ENCODE measurements around the gene CTNND2. TPM values are rescaled to one million over a fixed set of nuclear protein-coding genes. Genes with fewer than 3 reads are reported as not detected.

Gene CTNND2
- total RNA-seq, 1 donor from 2014 or later, result 40.0 TPM

DNA sequence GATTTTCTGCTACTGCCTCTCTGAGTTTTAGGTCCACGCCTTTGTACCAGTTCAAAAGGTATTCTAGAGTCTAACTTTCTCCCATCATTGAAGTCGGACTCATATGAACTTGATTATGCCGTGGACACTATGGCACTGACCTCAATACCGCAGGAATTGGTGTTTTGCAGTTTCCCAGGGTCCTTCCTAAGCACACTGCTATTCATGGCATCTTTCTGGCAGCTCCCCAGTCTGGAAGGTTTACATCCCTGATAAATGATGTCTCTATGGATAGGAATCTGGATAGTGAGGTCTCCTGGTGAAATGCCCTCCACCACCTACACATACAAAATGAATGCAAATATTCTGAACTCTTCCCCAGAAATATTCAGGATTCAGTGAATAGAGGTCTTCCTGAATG is 422.2 kb downstream of the CTNND2 start:
- TF ChIP-seq, protein P1, sequence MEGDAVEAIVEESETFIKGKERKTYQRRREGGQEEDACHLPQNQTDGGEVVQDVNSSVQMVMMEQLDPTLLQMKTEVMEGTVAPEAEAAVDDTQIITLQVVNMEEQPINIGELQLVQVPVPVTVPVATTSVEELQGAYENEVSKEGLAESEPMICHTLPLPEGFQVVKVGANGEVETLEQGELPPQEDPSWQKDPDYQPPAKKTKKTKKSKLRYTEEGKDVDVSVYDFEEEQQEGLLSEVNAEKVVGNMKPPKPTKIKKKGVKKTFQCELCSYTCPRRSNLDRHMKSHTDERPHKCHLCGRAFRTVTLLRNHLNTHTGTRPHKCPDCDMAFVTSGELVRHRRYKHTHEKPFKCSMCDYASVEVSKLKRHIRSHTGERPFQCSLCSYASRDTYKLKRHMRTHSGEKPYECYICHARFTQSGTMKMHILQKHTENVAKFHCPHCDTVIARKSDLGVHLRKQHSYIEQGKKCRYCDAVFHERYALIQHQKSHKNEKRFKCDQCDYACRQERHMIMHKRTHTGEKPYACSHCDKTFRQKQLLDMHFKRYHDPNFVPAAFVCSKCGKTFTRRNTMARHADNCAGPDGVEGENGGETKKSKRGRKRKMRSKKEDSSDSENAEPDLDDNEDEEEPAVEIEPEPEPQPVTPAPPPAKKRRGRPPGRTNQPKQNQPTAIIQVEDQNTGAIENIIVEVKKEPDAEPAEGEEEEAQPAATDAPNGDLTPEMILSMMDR (conservative IDR thresholded peaks at IDR 0.05), result no peak
- Mint-ChIP-seq H3K27ac (ENCODE audit: unreplicated experiment) (no peak overlapping the region), H3K4me1 (peaks cover 7% of the 10 kb centered on the region), H3K4me3 (no peak overlapping the region), H3K27me3 (ENCODE audit: low read depth) (no peaks in the 10 kb centered on the region), H3K36me3 (ENCODE audit: low read depth) (peaks cover 6% of the 10 kb centered on the region), H3K9me3 (peaks cover 8% of the 10 kb centered on the region)
- no peak for DNase-seq (ENCODE audit: low read depth, low spot score)

DNA sequence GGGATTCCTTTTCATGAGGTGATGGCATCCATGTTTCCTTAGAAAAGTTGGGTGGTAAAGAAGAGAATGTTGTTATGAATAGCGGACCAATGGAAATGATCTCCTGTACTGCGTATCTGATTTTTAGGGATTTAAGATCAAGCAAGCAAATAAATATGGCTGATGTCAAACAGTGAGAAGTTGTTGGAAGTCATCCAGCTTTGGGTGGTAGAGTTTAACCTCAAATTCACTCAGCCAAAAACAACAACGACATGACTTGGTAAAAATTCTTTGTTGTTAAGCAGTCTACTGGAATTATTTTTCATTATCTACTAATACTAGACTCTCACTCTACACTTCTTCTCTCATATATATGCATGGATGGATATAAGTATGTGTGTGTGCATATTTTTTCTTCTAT is 426.5 kb downstream of the CTNND2 start:
- peaks cover 6% of the 10 kb centered on the region for H3K36me3 Mint-ChIP-seq (ENCODE audit: low read depth)
- TF ChIP-seq, protein P1 (conservative IDR thresholded peaks at IDR 0.05), result no peak
- no peak for DNase-seq (ENCODE audit: low read depth, low spot score)
- H3K4me1 Mint-ChIP-seq, result peaks cover 9% of the 10 kb centered on the region
- no peaks in the 10 kb centered on the region for H3K27me3 Mint-ChIP-seq (ENCODE audit: low read depth)
- peaks cover 5% of the 10 kb centered on the region for H3K9me3 Mint-ChIP-seq
- no peak overlapping the region for H3K27ac Mint-ChIP-seq (ENCODE audit: unreplicated experiment)
- H3K4me3 Mint-ChIP-seq, result no peak overlapping the region

DNA sequence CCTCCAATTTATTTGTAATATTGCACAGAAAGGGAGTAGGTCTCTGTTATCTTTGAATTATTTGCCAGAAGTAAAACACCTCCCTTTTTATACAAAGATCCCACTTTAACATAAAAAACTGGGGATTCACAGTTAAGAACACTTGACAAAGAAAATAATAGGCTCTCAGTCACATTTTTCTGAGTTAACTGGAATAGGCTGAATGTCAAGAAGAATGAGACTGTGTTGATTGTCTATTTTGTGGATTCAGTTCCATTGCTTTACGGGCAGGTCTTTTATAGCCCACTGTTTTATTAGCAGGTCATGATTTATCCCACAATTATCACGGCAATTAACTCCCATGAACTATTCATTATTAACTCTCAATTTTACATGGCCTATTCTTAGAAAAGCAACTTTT is 427.4 kb downstream of the CTNND2 start:
- Mint-ChIP-seq H3K4me3 (no peak overlapping the region), H3K9me3 (no peaks in the 10 kb centered on the region), H3K27me3 (ENCODE audit: low read depth) (no peaks in the 10 kb centered on the region), H3K27ac (ENCODE audit: unreplicated experiment) (no peak overlapping the region), H3K4me1 (peaks cover 4% of the 10 kb centered on the region), H3K36me3 (ENCODE audit: low read depth) (no peaks in the 10 kb centered on the region)
- TF ChIP-seq, protein P1 (conservative IDR thresholded peaks at IDR 0.05), result no peak
- no peak for DNase-seq (ENCODE audit: low read depth, low spot score)

DNA sequence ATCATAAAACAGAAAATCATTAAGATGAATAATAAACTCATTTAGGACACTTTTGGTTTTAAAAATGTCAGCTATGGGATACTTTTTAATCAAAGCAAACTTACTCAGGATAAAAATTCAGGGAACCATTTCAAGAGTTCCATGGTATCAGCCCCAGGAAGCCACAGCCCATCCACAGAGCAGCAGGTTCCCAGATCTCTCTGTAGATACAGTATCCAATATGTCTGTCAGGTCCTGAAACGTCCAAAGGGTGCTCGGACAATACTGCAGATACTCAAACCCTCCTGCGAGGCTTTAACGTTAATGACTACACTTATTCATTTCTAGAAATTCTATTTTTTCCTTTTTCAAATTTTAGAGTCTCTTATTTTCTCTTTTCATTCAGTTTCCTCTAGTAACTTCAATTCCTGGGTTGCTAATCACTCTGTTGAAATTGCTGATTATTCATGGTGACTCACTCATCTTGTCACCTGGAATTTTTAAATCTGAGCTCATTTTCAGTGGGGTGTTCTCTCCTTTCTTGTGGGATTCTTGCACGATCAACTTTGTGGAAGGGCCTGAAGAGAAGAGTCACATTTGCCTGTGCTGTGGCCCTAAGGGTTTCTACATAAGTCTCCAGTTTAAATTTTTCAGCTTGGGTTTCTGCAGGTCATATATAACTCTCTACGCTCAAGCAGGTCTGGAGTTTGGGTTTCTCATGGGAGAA is 435.8 kb downstream of the CTNND2 start:
- no peak overlapping the region for H3K4me3 Mint-ChIP-seq
- no peak overlapping the region for H3K27ac Mint-ChIP-seq (ENCODE audit: unreplicated experiment)
- TF ChIP-seq, protein P1 (conservative IDR thresholded peaks at IDR 0.05), result no peak
- no peak for DNase-seq (ENCODE audit: low read depth, low spot score)
- H3K27me3 Mint-ChIP-seq (ENCODE audit: low read depth), result no peaks in the 10 kb centered on the region
- H3K9me3 Mint-ChIP-seq, result no peaks in the 10 kb centered on the region
- no peaks in the 10 kb centered on the region for H3K36me3 Mint-ChIP-seq (ENCODE audit: low read depth)
- no peaks in the 10 kb centered on the region for H3K4me1 Mint-ChIP-seq

DNA sequence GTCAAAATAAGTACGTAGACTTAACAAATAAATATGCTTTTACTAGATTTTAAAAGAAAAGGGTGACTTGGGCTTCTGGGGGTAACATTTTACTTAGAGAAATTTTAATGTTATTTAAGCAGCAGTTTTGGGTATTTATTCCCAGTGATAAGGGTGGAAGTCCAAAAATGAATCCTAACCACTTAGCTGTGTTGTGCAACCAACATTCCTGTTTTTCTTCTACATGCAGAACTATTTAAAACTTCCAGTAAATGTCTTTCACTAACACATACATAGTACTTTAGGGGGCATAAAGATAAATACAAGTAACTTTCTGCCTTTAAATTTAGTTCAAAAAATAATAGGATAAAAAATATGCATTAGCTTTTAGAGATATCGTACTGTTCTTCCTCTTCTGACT is 436.7 kb downstream of the CTNND2 start:
- H3K9me3 Mint-ChIP-seq, result no peaks in the 10 kb centered on the region
- H3K27ac Mint-ChIP-seq (ENCODE audit: unreplicated experiment), result no peak overlapping the region
- DNase-seq (ENCODE audit: low read depth, low spot score), result no peak
- no peaks in the 10 kb centered on the region for H3K27me3 Mint-ChIP-seq (ENCODE audit: low read depth)
- TF ChIP-seq, protein P1 (conservative IDR thresholded peaks at IDR 0.05), result no peak
- H3K36me3 Mint-ChIP-seq (ENCODE audit: low read depth), result no peaks in the 10 kb centered on the region
- no peak overlapping the region for H3K4me3 Mint-ChIP-seq
- H3K4me1 Mint-ChIP-seq, result no peaks in the 10 kb centered on the region
